ENCODE data around the gene PRCC.

PRCC gene

GRCh38 chr1:156801409-156802121 lies 34.2 kb downstream of the PRCC start:
- no peak for DNase-seq

- no peak for DNase-seq
Measured at GRCh38 chr1:156802421-156802935, 35.1 kb downstream of the PRCC start.

GRCh38 chr1:156803086-156803851 lies 35.9 kb downstream of the PRCC start:
- no peak for DNase-seq

- no peak for DNase-seq
Measured at GRCh38 chr1:156804026-156804425, 36.7 kb downstream of the PRCC start.

- DNase-seq = peak; percentile 89
Measured at GRCh38 chr1:156804572-156805243, 37.4 kb downstream of the PRCC start.

- peak; percentile 5 for DNase-seq
Measured at GRCh38 chr1:156805766-156806511, 38.6 kb downstream of the PRCC start.

- DNase-seq = peak; percentile 5
Measured at GRCh38 chr1:156806512-156807440, 39.4 kb downstream of the PRCC start.

- no peak for DNase-seq
Measured at GRCh38 chr1:156807627-156808026, 40.3 kb downstream of the PRCC start.

- DNase-seq = no peak
Measured at GRCh38 chr1:156808186-156809030, 41.1 kb downstream of the PRCC start.

- no peak for DNase-seq
Measured at GRCh38 chr1:156809281-156809680, 41.9 kb downstream of the PRCC start.

- no peak for DNase-seq
Measured at GRCh38 chr1:156809711-156810366, 42.5 kb downstream of the PRCC start.

GRCh38 chr1:156811168-156811567 lies 43.8 kb downstream of the PRCC start:
- no peak for DNase-seq

GRCh38 chr1:156812293-156812990 lies 45.1 kb downstream of the PRCC start:
- DNase-seq = no peak

- DNase-seq = no peak
Measured at GRCh38 chr1:156813298-156813697, 46.0 kb downstream of the PRCC start.

GRCh38 chr1:156813750-156814570 lies 46.6 kb downstream of the PRCC start:
- DNase-seq = no peak

- DNase-seq = no peak
Measured at GRCh38 chr1:156814571-156815260, 47.4 kb downstream of the PRCC start.

- DNase-seq = no peak
Measured at GRCh38 chr1:156815307-156815826, 48.0 kb downstream of the PRCC start.

GRCh38 chr1:156815961-156816422 lies 48.7 kb downstream of the PRCC start:
- DNase-seq = no peak
